OCI-LY1 (cell line): ENCODE results near the gene FAAP100.

ENCODE experiments used
- EZH2 ChIP-seq: fragments of 200-600 bp; sonication (generic), shearing (Covaris generic); IDR thresholded peaks from 2 replicates; pipeline ENCODE4 v1.8.0; 2017; ENCODE audit warnings: borderline replicate concordance, mixed run types, mild to moderate bottlenecking, antibody characterized with exemption, low read length, moderate library complexity, mixed read lengths
- TF ChIP-seq, protein P1 (sequence below): fragments of 200-600 bp; sonication (generic), shearing (Covaris generic); IDR thresholded peaks from 2 replicates; pipeline ENCODE4 v1.5.1; 2017; ENCODE audit warnings: mild to moderate bottlenecking, antibody characterized with exemption, low read length, moderate library complexity, mixed read lengths

- TF ChIP-seq, protein P1, sequence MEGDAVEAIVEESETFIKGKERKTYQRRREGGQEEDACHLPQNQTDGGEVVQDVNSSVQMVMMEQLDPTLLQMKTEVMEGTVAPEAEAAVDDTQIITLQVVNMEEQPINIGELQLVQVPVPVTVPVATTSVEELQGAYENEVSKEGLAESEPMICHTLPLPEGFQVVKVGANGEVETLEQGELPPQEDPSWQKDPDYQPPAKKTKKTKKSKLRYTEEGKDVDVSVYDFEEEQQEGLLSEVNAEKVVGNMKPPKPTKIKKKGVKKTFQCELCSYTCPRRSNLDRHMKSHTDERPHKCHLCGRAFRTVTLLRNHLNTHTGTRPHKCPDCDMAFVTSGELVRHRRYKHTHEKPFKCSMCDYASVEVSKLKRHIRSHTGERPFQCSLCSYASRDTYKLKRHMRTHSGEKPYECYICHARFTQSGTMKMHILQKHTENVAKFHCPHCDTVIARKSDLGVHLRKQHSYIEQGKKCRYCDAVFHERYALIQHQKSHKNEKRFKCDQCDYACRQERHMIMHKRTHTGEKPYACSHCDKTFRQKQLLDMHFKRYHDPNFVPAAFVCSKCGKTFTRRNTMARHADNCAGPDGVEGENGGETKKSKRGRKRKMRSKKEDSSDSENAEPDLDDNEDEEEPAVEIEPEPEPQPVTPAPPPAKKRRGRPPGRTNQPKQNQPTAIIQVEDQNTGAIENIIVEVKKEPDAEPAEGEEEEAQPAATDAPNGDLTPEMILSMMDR, result no peak
- TF ChIP-seq EZH2, result no peak
Measured at GRCh38 chr17:81526662-81527571, 25.2 kb downstream of the FAAP100 start.
